Liver (tissue), 9 donors: Measurements from ENCODE around the gene VOPP1. TPM values are rescaled to one million over a fixed set of nuclear protein-coding genes. Genes with fewer than 3 reads are reported as not detected.

Source experiments
- DNase-seq: peaks from one replicate; pipeline ENCODE4 v3.0.0-alpha.2; 2017; ENCODE audit warnings: low spot score
- H3K27ac ChIP-seq, 2 donors: one replicate each; pipeline ENCODE4 v1.7.0; 2013; ENCODE audit warnings: inconsistent platforms in 2 of 2, low read length in 2 of 2, control low read depth in 1 of 2, low read depth in 1 of 2, mild to moderate bottlenecking in 1 of 2
- H3K27me3 ChIP-seq, 4 donors: one replicate each; pipeline versions ENCODE4 v1.6.1 to v1.7.0; 2013; ENCODE audit warnings: low read length in 3 of 4, inconsistent platforms in 1 of 4, mild to moderate bottlenecking in 1 of 4, moderate library complexity in 1 of 4; ENCODE audit not compliant: control insufficient read depth in 4 of 4, insufficient read depth in 4 of 4
- H3K36me3 ChIP-seq, 4 donors: one replicate each; pipeline versions ENCODE4 v1.6.1 to v1.7.0; 2013; ENCODE audit warnings: low read length in 3 of 4, mild to moderate bottlenecking in 3 of 4, low read depth in 1 of 4, moderate library complexity in 1 of 4; ENCODE audit not compliant: control insufficient read depth in 4 of 4, insufficient read depth in 3 of 4
- H3K4me1 ChIP-seq, 4 donors: one replicate each; pipeline versions ENCODE4 v1.6.1 to v1.7.0; 2013; ENCODE audit warnings: low read length in 3 of 4, mild to moderate bottlenecking in 3 of 4, moderate library complexity in 1 of 4; ENCODE audit not compliant: control insufficient read depth in 4 of 4, insufficient read depth in 4 of 4
- H3K4me3 ChIP-seq, 3 donors: one replicate each; pipeline versions ENCODE4 v1.6.1 to v1.7.0; 2013; ENCODE audit warnings: low read length in 3 of 3, control low read depth in 1 of 3, low read depth in 1 of 3, mild to moderate bottlenecking in 1 of 3
- H3K9ac ChIP-seq, 2 donors: one replicate each; pipeline ENCODE4 v1.7.0; 2013; ENCODE audit warnings: low read length in 2 of 2, mild to moderate bottlenecking in 2 of 2, moderate library complexity in 2 of 2, control low read depth in 1 of 2, low read depth in 1 of 2
- H3K9me3 ChIP-seq, 4 donors: one replicate each; pipeline versions ENCODE4 v1.6.1 to v1.7.0; 2013; ENCODE audit warnings: low read length in 3 of 4; ENCODE audit not compliant: control insufficient read depth in 4 of 4
- EGR1 ChIP-seq, 2 donors: IDR thresholded peaks; 2 replicates each; pipeline ENCODE4 v1.6.1; 2016 to 2018; ENCODE audit warnings: antibody characterized with exemption in 2 of 2, low read depth in 2 of 2
- FOXA1 ChIP-seq: IDR thresholded peaks from 2 replicates; pipeline ENCODE4 v1.6.1; 2016; ENCODE audit warnings: antibody characterized with exemption
- FOXA2 ChIP-seq: IDR thresholded peaks from 2 replicates; pipeline ENCODE4 v1.6.1; 2016; ENCODE audit warnings: antibody characterized with exemption
- GABPA ChIP-seq, 2 donors: IDR thresholded peaks in 1 of 2; conservative IDR thresholded peaks in 1 of 2; 2 replicates each; pipeline ENCODE4 v1.6.1; 2016; ENCODE audit warnings: antibody characterized with exemption in 2 of 2, mild to moderate bottlenecking in 1 of 2, moderate library complexity in 1 of 2
- HNF4A ChIP-seq, 2 donors: conservative IDR thresholded peaks; 2 replicates each; pipeline ENCODE4 v1.6.1; 2016; ENCODE audit warnings: antibody characterized with exemption in 2 of 2, mild to moderate bottlenecking in 2 of 2
- HNF4G ChIP-seq: IDR thresholded peaks from 2 replicates; pipeline ENCODE4 v1.6.1; 2016; ENCODE audit warnings: antibody characterized with exemption
- NR2F2 ChIP-seq: IDR thresholded peaks from 2 replicates; pipeline ENCODE4 v1.6.1; 2016; ENCODE audit warnings: antibody characterized with exemption
- RAD21 ChIP-seq, 2 donors: IDR thresholded peaks; 2 replicates each; pipeline ENCODE4 v1.6.1; 2016; ENCODE audit warnings: antibody characterized with exemption in 2 of 2, mild to moderate bottlenecking in 2 of 2
- REST ChIP-seq: IDR thresholded peaks from 2 replicates; pipeline ENCODE4 v1.6.1; 2016; ENCODE audit warnings: antibody characterized with exemption, mild to moderate bottlenecking
- SP1 ChIP-seq: IDR thresholded peaks from 2 replicates; pipeline ENCODE4 v1.6.1; 2018; ENCODE audit warnings: antibody characterized with exemption, mild to moderate bottlenecking
- TAF1 ChIP-seq: conservative IDR thresholded peaks from 2 replicates; pipeline ENCODE4 v1.6.1; 2016; ENCODE audit warnings: antibody characterized with exemption, mild to moderate bottlenecking
- ZBTB33 ChIP-seq: IDR thresholded peaks from 2 replicates; pipeline ENCODE4 v1.6.1; 2016; ENCODE audit warnings: antibody characterized with exemption
- WGBS: extraction: QIAGEN DNeasy Blood & Tissue Kit; methylation state at CpG from one replicate; pipeline ENCODE4 v1.1.7; 2013; 5-methylcytosine and 5-hydroxymethylcytosine counted together
- polyA plus RNA-seq, 2 donors: library from polyadenylated mRNA; stranded (reverse) in 1 of 2; unstranded in 1 of 2; fragments of 200-250 nt in 1 of 2; fragments of >200 nt in 1 of 2; fragmentation: Nextera tagmentation in 1 of 2; extraction: Ambion mirVana in 1 of 2; gene quantifications; one replicate each; pipeline versions ENCODE4 v1.2.1 to v1.2.3, GENCODE V29; 2013 to 2015
- total RNA-seq, 2 donors: library from RNA; depleted of rRNA; stranded (reverse); fragments of >200 nt; gene quantifications; one replicate each; pipeline ENCODE4 v1.2.3, GENCODE V29; 2014
- TF ChIP-seq, protein P1 (sequence below): IDR thresholded peaks from 2 replicates; pipeline ENCODE4 v1.6.1; 2016; ENCODE audit warnings: antibody characterized with exemption
- TF ChIP-seq, protein P2 (sequence below): IDR thresholded peaks from 2 replicates; pipeline ENCODE4 v1.6.1; 2016; ENCODE audit warnings: antibody characterized with exemption
- TF ChIP-seq, protein P3 (sequence below): fragments of 150-350 bp; IDR thresholded peaks from 2 replicates; pipeline ENCODE4 v1.5.1; 2017; ENCODE audit warnings: improper control_type of control experiment, low read depth, low read length; ENCODE audit not compliant: missing input control
- donor health status: healthy.
- donor health status: healthy.
- donor health status: healthy.
- donor health status: healthy.
- donor health status: healthy.

VOPP1 gene
- total and polyA plus RNA-seq, 4 donors = 11.5 to 23.8 (median 21.7) TPM

- Histone ChIP-seq H3K9ac (no peak overlapping the region), H3K4me1 (peaks cover 0 to 4% (median 0%) of the 10 kb centered on the region in 4 donors), H3K27ac (no peak overlapping the region), H3K27me3 (no peaks in the 10 kb centered on the region), H3K4me3 (no peak overlapping the region), H3K9me3 (no peaks in the 10 kb centered on the region), H3K36me3 (peaks cover 0 to 3% (median under 1%) of the 10 kb centered on the region in 4 donors)
- no peak for DNase-seq
- 77% methylated on average over 22 of the region's 22 CpGs for WGBS
- TF ChIP-seq SP1 = no peak
- TF ChIP-seq GABPA (IDR thresholded peaks at IDR 0.05 in 1 of 2, conservative IDR thresholded peaks at IDR 0.05 in 1 of 2) = no peak
- TF ChIP-seq EGR1 (IDR thresholded peaks at IDR 0.05; ENCODE audit: low read depth in 2 of 2) = no peak
- TF ChIP-seq RAD21 (IDR thresholded peaks at IDR 0.05) = no peak
- TF ChIP-seq FOXA1 = no peak
- no peak for TF ChIP-seq FOXA2
- TF ChIP-seq, protein P1, sequence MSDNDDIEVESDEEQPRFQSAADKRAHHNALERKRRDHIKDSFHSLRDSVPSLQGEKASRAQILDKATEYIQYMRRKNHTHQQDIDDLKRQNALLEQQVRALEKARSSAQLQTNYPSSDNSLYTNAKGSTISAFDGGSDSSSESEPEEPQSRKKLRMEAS = no peak
- TF ChIP-seq ZBTB33 = no peak
- TF ChIP-seq, protein P2, sequence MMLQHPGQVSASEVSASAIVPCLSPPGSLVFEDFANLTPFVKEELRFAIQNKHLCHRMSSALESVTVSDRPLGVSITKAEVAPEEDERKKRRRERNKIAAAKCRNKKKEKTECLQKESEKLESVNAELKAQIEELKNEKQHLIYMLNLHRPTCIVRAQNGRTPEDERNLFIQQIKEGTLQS = no peak
- TF ChIP-seq HNF4A (conservative IDR thresholded peaks at IDR 0.05) = no peak
Observed at GRCh38 chr7:55448526-55448925, 123.8 kb downstream of the VOPP1 start.

DNA sequence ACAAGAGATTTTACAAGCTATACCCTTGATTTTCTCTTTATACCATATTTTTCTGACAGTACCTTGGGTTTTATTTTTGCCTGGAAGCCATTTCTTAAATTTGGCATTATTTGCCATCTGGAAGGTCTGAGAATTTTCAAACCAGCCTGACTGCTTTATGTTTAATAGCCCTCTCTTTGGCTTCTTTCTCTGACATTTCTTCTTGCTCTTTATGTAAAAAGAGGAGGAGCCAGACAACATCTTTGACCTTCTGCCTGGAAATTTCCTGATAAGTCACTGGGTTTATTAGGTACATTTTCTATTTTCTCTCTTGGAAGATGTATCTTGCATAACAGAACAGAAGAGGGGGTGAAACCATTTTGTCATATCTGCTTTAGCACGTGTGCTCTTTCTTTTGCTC is 127.5 kb downstream of the VOPP1 start:
- Histone ChIP-seq H3K9ac (no peak overlapping the region), H3K27me3 (no peaks in the 10 kb centered on the region), H3K4me3 (no peak overlapping the region), H3K9me3 (no peaks in the 10 kb centered on the region), H3K27ac (no peak overlapping the region), H3K4me1 (peaks cover 0 to 4% (median 0%) of the 10 kb centered on the region in 4 donors), H3K36me3 (peaks cover 0 to 1% (median 0%) of the 10 kb centered on the region in 4 donors)
- 62% methylated on average over 1 of the region's 1 CpG for WGBS
- no peak for TF ChIP-seq RAD21 (IDR thresholded peaks at IDR 0.05)
- no peak for TF ChIP-seq HNF4G
- TF ChIP-seq TAF1 = no peak
- TF ChIP-seq, protein P3, sequence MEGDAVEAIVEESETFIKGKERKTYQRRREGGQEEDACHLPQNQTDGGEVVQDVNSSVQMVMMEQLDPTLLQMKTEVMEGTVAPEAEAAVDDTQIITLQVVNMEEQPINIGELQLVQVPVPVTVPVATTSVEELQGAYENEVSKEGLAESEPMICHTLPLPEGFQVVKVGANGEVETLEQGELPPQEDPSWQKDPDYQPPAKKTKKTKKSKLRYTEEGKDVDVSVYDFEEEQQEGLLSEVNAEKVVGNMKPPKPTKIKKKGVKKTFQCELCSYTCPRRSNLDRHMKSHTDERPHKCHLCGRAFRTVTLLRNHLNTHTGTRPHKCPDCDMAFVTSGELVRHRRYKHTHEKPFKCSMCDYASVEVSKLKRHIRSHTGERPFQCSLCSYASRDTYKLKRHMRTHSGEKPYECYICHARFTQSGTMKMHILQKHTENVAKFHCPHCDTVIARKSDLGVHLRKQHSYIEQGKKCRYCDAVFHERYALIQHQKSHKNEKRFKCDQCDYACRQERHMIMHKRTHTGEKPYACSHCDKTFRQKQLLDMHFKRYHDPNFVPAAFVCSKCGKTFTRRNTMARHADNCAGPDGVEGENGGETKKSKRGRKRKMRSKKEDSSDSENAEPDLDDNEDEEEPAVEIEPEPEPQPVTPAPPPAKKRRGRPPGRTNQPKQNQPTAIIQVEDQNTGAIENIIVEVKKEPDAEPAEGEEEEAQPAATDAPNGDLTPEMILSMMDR = no peak
- TF ChIP-seq EGR1 (IDR thresholded peaks at IDR 0.05; ENCODE audit: low read depth in 2 of 2) = no peak
- TF ChIP-seq REST = no peak
- TF ChIP-seq FOXA1 = no peak
- TF ChIP-seq NR2F2 = no peak
- no peak for DNase-seq
